GM19239 (cell line): ENCODE results near the gene CD96.

Experiments used
- DNase-seq: peaks from one replicate; pipeline ENCODE4 v3.0.0; 2011; ENCODE audit warnings: low spot score; ENCODE audit not compliant: insufficient read length
- FAIRE-seq: peaks from 2 replicates; lab custom pipeline; 2011; peaks lifted over from hg19 to GRCh38; lab: Jason Lieb, UNC

CD96 gene

GRCh38 chr3:111592143-111592542 lies 50.1 kb downstream of the CD96 start:
- no peak for DNase-seq
- peak; percentile 47 for FAIRE-seq

GRCh38 chr3:111592936-111593335 lies 50.9 kb downstream of the CD96 start:
- no peak for FAIRE-seq
- no peak for DNase-seq

- no peak for FAIRE-seq
- no peak for DNase-seq
These were observed 51.7 kb downstream of the CD96 start for GRCh38 chr3:111593666-111594065.

GRCh38 chr3:111594205-111594604 lies 52.2 kb downstream of the CD96 start:
- DNase-seq, result no peak
- FAIRE-seq, result peak; percentile 78

- no peak for DNase-seq
- FAIRE-seq, result peak; percentile 57
These were observed 52.8 kb downstream of the CD96 start for GRCh38 chr3:111594781-111595180.

- DNase-seq (no peak), FAIRE-seq (peak; percentile 73)
These were observed 53.2 kb downstream of the CD96 start, which contains the start of gene ZBED2 for GRCh38 chr3:111595232-111595631. Gene ZBED2 (minus strand): TSS chr3:111595346. CDS start chr3:111594201, 1,145 bp downstream.

- FAIRE-seq (no peak), DNase-seq (no peak)
These were observed 54.3 kb downstream of the CD96 start for GRCh38 chr3:111596328-111596727.

- no peak for DNase-seq
- FAIRE-seq, result no peak
These were observed 56.1 kb downstream of the CD96 start for GRCh38 chr3:111598139-111598538.

- no peak for FAIRE-seq
- DNase-seq, result no peak
These were observed 56.6 kb downstream of the CD96 start for GRCh38 chr3:111598552-111598951.

- DNase-seq, result no peak
- no peak for FAIRE-seq
These were observed 59.8 kb downstream of the CD96 start for GRCh38 chr3:111601810-111602209.

GRCh38 chr3:111603679-111604078 lies 61.7 kb downstream of the CD96 start:
- FAIRE-seq (peak; percentile 77), DNase-seq (no peak)

GRCh38 chr3:111604119-111604518 lies 62.1 kb downstream of the CD96 start:
- FAIRE-seq (no peak), DNase-seq (no peak)

GRCh38 chr3:111605018-111605417 lies 63.0 kb downstream of the CD96 start:
- DNase-seq, result no peak
- FAIRE-seq, result peak; percentile 8

- peak; percentile 14 for FAIRE-seq
- no peak for DNase-seq
These were observed 63.5 kb downstream of the CD96 start for GRCh38 chr3:111605493-111605892.

- DNase-seq, result no peak
- FAIRE-seq, result peak; percentile 57
These were observed 65.4 kb downstream of the CD96 start for GRCh38 chr3:111607240-111607920.

GRCh38 chr3:111608383-111608782 lies 66.4 kb downstream of the CD96 start:
- no peak for DNase-seq
- FAIRE-seq, result peak; percentile 8

GRCh38 chr3:111609700-111610099 lies 67.7 kb downstream of the CD96 start:
- FAIRE-seq (peak; percentile 56), DNase-seq (no peak)

GRCh38 chr3:111610189-111610588 lies 68.2 kb downstream of the CD96 start:
- DNase-seq (no peak), FAIRE-seq (peak; percentile 99)

GRCh38 chr3:111610612-111611054 lies 68.6 kb downstream of the CD96 start:
- DNase-seq (no peak), FAIRE-seq (no peak)

- DNase-seq (no peak), FAIRE-seq (peak; percentile 80)
These were observed 71.3 kb downstream of the CD96 start for GRCh38 chr3:111613294-111613693.

- FAIRE-seq, result peak; percentile 11
These were observed 73.9 kb downstream of the CD96 start for GRCh38 chr3:111615880-111616279.

GRCh38 chr3:111616417-111617105 lies 74.6 kb downstream of the CD96 start:
- peak; percentile 82 for FAIRE-seq
- DNase-seq, result no peak

More at GRCh38 chr3:111615880-111616279, 73.9 kb downstream of the CD96 start:
- DNase-seq, result no peak
